Smooth muscle cell (in vitro differentiated cells): ENCODE results near the gene CDHR1. TPM values are rescaled to one million over a fixed set of nuclear protein-coding genes. Genes with fewer than 3 reads are reported as not detected.

Experiments used
- DNase-seq: peaks from one replicate; lab custom pipeline; 2025; ENCODE audit not compliant: unreplicated experiment; lab: John Stamatoyannopoulos, UW
- H2AFZ ChIP-seq: fragments of 200-600 bp; sonication (generic); 2 replicates; pipeline ENCODE4 v1.6.0; 2016; ENCODE audit warnings: antibody characterized with exemption, low read depth, mild to moderate bottlenecking
- H3F3A ChIP-seq: fragments of 200-600 bp; sonication (generic); 2 replicates; pipeline ENCODE4 v1.6.0; 2017; ENCODE audit warnings: antibody characterized with exemption, low read depth
- H3K27ac ChIP-seq: fragments of 200-600 bp; sonication (generic); 2 replicates; pipeline ENCODE4 v1.5.1; 2016; ENCODE audit warnings: low read depth, mild to moderate bottlenecking
- H3K27me3 ChIP-seq: fragments of 200-600 bp; sonication (generic); 2 replicates; pipeline ENCODE4 v1.6.1; 2016; ENCODE audit warnings: low read depth, mild to moderate bottlenecking
- H3K36me3 ChIP-seq: fragments of 200-600 bp; sonication (generic); 2 replicates; pipeline ENCODE4 v1.5.1; 2016; ENCODE audit warnings: low read depth
- H3K4me1 ChIP-seq: fragments of 200-600 bp; sonication (generic); 2 replicates; pipeline ENCODE4 v1.5.1; 2016; ENCODE audit warnings: low read depth
- H3K4me2 ChIP-seq: fragments of 200-600 bp; sonication (generic); 2 replicates; pipeline ENCODE4 v1.6.0; 2016; ENCODE audit warnings: mild to moderate bottlenecking
- H3K4me3 ChIP-seq: fragments of 200-600 bp; sonication (generic); 2 replicates; pipeline ENCODE4 v1.5.1; 2016; ENCODE audit warnings: mild to moderate bottlenecking
- H3K79me2 ChIP-seq: fragments of 200-600 bp; sonication (generic); 2 replicates; pipeline ENCODE4 v1.6.0; 2016; ENCODE audit warnings: low read depth, mild to moderate bottlenecking
- H3K9ac ChIP-seq: fragments of 200-600 bp; sonication (generic); 2 replicates; pipeline ENCODE4 v1.6.0; 2016; ENCODE audit warnings: low read depth
- H3K9me3 ChIP-seq: fragments of 200-600 bp; sonication (generic); replicated peaks from 2 replicates; pipeline ENCODE4 v1.5.1; 2016; ENCODE audit warnings: low read depth
- H4K20me1 ChIP-seq: fragments of 200-600 bp; sonication (generic); 2 replicates; pipeline ENCODE4 v1.6.0; 2016; ENCODE audit warnings: low read depth
- WGBS: methylation state at CpG from one replicate; pipeline ENCODE4 v1.1.7; 2016; ENCODE audit warnings: low lambda C conversion rate; 5-methylcytosine and 5-hydroxymethylcytosine counted together
- polyA plus RNA-seq: library from polyadenylated mRNA; unstranded; fragments of >200 nt; fragmentation: Nextera tagmentation; extraction: Ambion mirVana; gene quantifications from 2 replicates; pipeline ENCODE4 v1.2.1, GENCODE V29; 2016
- total RNA-seq: library from RNA; depleted of rRNA; stranded (reverse); fragments of >200 nt; gene quantifications from 2 replicates; pipeline ENCODE4 v1.2.3, GENCODE V29; 2014
- TF ChIP-seq, protein P1 (sequence below): fragments of 200-600 bp; sonication (generic); IDR thresholded peaks from 2 replicates; pipeline ENCODE4 v1.5.1; 2017; ENCODE audit warnings: borderline replicate concordance, mild to moderate bottlenecking, antibody characterized with exemption; ENCODE audit not compliant: insufficient read depth, poor library complexity, severe bottlenecking

The CDHR1 gene
- total and polyA plus RNA-seq, 2 experiments from 2014 or later = 0.67 to 1.2 TPM

DNA sequence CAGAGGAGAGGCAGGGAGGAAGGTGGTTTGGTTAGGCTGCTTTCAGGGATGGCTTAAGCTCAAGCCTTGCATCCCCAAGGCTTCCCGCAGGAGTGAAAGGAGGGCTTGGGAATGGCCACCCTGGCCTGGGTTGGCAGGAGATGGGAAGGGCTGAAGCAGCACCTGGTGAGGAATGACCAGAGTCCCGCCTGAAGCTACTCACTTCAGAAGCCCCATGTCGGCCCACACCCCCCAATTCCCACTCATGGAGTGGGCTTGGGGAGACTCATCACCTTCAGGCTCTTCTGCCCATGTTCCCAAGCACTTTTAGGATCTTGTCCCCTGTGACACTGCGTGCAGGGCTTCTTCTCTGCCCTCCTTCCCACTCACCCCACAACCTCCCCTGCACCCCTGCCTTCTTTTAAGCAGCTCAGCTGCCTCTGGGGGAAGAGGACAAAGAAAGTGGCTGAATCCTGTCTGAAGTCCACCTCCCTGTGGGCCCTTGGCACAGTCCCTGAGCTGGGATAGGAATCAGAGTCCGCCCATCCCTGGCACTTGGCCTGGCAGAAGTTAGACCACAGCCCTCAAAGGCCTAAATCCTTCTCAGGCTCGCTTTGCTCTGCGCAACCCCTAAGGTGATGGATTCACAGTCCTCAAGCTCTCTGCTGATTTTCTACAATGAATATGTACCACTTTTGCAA is 67.0 kb downstream of the CDHR1 start:
- no peaks in the 10 kb centered on the region for H3K4me1 ChIP-seq
- TF ChIP-seq, protein P1, sequence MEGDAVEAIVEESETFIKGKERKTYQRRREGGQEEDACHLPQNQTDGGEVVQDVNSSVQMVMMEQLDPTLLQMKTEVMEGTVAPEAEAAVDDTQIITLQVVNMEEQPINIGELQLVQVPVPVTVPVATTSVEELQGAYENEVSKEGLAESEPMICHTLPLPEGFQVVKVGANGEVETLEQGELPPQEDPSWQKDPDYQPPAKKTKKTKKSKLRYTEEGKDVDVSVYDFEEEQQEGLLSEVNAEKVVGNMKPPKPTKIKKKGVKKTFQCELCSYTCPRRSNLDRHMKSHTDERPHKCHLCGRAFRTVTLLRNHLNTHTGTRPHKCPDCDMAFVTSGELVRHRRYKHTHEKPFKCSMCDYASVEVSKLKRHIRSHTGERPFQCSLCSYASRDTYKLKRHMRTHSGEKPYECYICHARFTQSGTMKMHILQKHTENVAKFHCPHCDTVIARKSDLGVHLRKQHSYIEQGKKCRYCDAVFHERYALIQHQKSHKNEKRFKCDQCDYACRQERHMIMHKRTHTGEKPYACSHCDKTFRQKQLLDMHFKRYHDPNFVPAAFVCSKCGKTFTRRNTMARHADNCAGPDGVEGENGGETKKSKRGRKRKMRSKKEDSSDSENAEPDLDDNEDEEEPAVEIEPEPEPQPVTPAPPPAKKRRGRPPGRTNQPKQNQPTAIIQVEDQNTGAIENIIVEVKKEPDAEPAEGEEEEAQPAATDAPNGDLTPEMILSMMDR = no peak
- WGBS = 92% methylated on average over 7 of the region's 7 CpGs

DNA sequence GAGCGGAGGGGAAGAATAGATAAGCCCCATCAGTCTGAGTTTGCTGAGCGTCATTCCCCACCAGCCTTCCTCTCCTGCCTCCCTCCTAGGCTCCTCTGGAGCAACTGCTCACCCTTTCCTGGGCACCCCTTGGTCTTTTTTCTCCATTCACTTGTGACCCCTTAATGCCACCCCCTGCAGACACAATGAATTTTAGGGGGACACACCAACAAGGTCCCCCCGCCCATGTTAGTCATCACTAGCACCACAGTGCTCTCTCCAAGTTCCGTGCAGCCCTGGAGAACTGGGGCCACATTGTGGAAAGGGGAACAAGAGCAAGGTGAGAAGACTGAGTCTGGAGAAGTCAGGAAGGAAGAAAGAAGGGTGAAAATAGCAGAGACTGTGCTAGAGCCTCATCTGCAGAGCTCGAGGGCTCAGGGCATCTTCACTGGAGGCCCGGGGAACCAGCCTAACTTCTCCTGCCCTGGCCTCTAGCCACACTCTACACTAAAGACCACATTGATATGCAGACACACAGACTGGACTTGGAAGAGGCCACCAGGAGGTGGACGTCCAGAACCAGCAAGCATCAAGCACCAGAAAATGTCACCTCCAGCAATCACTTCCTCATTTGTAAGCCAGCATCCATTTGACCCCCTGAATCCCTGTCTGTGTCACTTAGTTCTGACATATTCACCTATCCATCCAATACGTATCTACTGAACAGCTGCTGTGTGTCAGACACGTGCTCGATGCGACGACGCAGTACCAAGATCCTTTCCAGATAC is 68.0 kb downstream of the CDHR1 start:
- Histone ChIP-seq H2AFZ (no peak overlapping the region), H3K27me3 (no peaks in the 10 kb centered on the region), H3K27ac (no peak overlapping the region), H3K4me2 (no peak overlapping the region), H3K9ac (no peak overlapping the region), H3K79me2 (no peaks in the 10 kb centered on the region), H3K4me1 (no peaks in the 10 kb centered on the region), H3K9me3 (no peaks in the 10 kb centered on the region), H3K36me3 (no peaks in the 10 kb centered on the region), H4K20me1 (no peaks in the 10 kb centered on the region), H3K4me3 (no peak overlapping the region), H3F3A (no peaks in the 10 kb centered on the region)
- 85% methylated on average over 13 of the region's 13 CpGs for WGBS
- DNase-seq = no peak
- TF ChIP-seq, protein P1 = no peak

More for the DNA sequence above, 67.0 kb downstream of the CDHR1 start:
- Histone ChIP-seq H3K9me3 (no peaks in the 10 kb centered on the region), H4K20me1 (no peaks in the 10 kb centered on the region), H3K4me3 (no peak overlapping the region), H3K79me2 (no peaks in the 10 kb centered on the region), H3K27ac (no peak overlapping the region), H3K36me3 (no peaks in the 10 kb centered on the region), H3K27me3 (no peaks in the 10 kb centered on the region), H2AFZ (no peak overlapping the region), H3K4me2 (no peak overlapping the region), H3F3A (no peaks in the 10 kb centered on the region), H3K9ac (no peak overlapping the region)
- no peak for DNase-seq

DNA sequence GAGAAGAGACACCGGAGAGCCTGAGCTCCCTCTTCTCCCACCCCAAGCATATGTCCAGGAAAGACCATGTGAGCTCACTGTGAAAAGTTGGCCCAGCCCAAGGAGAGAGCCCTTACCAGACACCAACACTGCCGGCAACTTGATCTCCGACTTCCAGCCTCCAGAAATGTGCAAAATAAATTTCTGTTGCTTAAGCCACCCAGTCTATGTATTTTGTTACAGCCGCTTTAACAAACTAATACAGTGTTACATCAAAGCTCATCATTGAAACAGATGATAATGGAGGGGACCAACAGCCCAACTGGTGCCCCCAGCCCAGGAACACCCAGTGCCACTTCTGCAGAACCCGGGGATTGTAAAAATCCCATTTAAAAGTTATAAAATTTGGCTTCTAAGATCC is 69.4 kb downstream of the CDHR1 start:
- Histone ChIP-seq H3F3A (no peaks in the 10 kb centered on the region), H2AFZ (no peak overlapping the region), H3K79me2 (no peaks in the 10 kb centered on the region), H3K4me3 (no peak overlapping the region), H4K20me1 (no peaks in the 10 kb centered on the region), H3K9ac (no peak overlapping the region), H3K27me3 (no peaks in the 10 kb centered on the region), H3K27ac (no peak overlapping the region), H3K9me3 (no peaks in the 10 kb centered on the region), H3K4me1 (no peaks in the 10 kb centered on the region), H3K36me3 (no peaks in the 10 kb centered on the region), H3K4me2 (no peak overlapping the region)
- TF ChIP-seq, protein P1 = no peak
- 89% methylated on average over 5 of the region's 5 CpGs for WGBS
- DNase-seq = no peak
